Hematopoietic multipotent progenitor cell treated with erythropoietin and hydrocortisone succinate and interleukin-3 and kit ligand, for 15 days (in vitro differentiated cells): Measurements from ENCODE around the gene DENND10.
A peak's percentile ranks its signal among the peaks of the same experiment; 100 is the strongest.
"Not testable (repeated sequence)": the region's sequence is repeated elsewhere in the genome, so short reads cannot be mapped to it uniquely, and the experiment has no call there.

ENCODE experiments used
- DNase-seq: peaks from one replicate; pipeline ENCODE4 v3.0.0-alpha.2; 2015; ENCODE audit warnings: low spot score

Gene DENND10

GRCh38 chr10:119098576-119098975, 5.3 kb upstream of the DENND10 start:
- no peak for DNase-seq

GRCh38 chr10:119100434-119101238, 3.3 kb upstream of the DENND10 start:
- DNase-seq, result no peak

GRCh38 chr10:119101366-119102098, 2.4 kb upstream of the DENND10 start:
- DNase-seq, result no peak

GRCh38 chr10:119103241-119103902, 541 bp upstream of the DENND10 start:
- DNase-seq, result no peak

- no peak for DNase-seq
Observed at GRCh38 chr10:119104654-119105015, 722 bp downstream of the DENND10 start.

- DNase-seq, result no peak
Observed at GRCh38 chr10:119105155-119105554, 1.2 kb downstream of the DENND10 start.

- DNase-seq, result not testable (repeated sequence)
Observed at GRCh38 chr10:119105899-119106298, 2.0 kb downstream of the DENND10 start.

- DNase-seq, result not testable (repeated sequence)
Observed at GRCh38 chr10:119107106-119107505, 3.2 kb downstream of the DENND10 start.

GRCh38 chr10:119107771-119108170, 3.9 kb downstream of the DENND10 start:
- not testable (repeated sequence) for DNase-seq

- DNase-seq, result no peak
Observed at GRCh38 chr10:119112056-119112455, 8.1 kb downstream of the DENND10 start.

- no peak for DNase-seq
Observed at GRCh38 chr10:119113751-119114732, 10.1 kb downstream of the DENND10 start.

GRCh38 chr10:119115926-119116325, 12.0 kb downstream of the DENND10 start:
- no peak for DNase-seq

GRCh38 chr10:119116326-119116951, 12.5 kb downstream of the DENND10 start:
- DNase-seq, result no peak

- DNase-seq, result no peak
Observed at GRCh38 chr10:119118231-119118630, 14.3 kb downstream of the DENND10 start.

GRCh38 chr10:119119400-119119799, 15.5 kb downstream of the DENND10 start:
- no peak for DNase-seq

- no peak for DNase-seq
Observed at GRCh38 chr10:119120413-119120867, 16.5 kb downstream of the DENND10 start.

GRCh38 chr10:119120875-119121274, 17.0 kb downstream of the DENND10 start:
- DNase-seq, result no peak

GRCh38 chr10:119125942-119126341, 22.0 kb downstream of the DENND10 start:
- DNase-seq, result no peak

GRCh38 chr10:119129721-119130120, 25.8 kb downstream of the DENND10 start:
- no peak for DNase-seq

GRCh38 chr10:119131512-119132240, 27.8 kb downstream of the DENND10 start:
- DNase-seq, result peak; percentile 61
